ENCODE results near the gene SLC37A4. TPM values are rescaled to one million over a fixed set of nuclear protein-coding genes. Genes with fewer than 3 reads are reported as not detected.
"Not testable (repeated sequence)": the region's sequence is repeated elsewhere in the genome, so short reads cannot be mapped to it uniquely, and the experiment has no call there.

SLC37A4 gene
- polyA plus RNA-seq, 4 donors, result 82.6 to 110 (median 100) TPM

- DNase-seq (ENCODE audit: low read depth in 4 of 4, low spot score in 3 of 4), result no peak
Observed at GRCh38 chr11:119044708-119045107, 14.0 kb upstream of the SLC37A4 start.

GRCh38 chr11:119042927-119043326, 12.2 kb upstream of the SLC37A4 start:
- no peak for DNase-seq (ENCODE audit: low read depth in 4 of 4, low spot score in 3 of 4)

GRCh38 chr11:119041821-119042514, 11.3 kb upstream of the SLC37A4 start:
- DNase-seq (ENCODE audit: low read depth in 4 of 4, low spot score in 3 of 4), result no peak

- not testable (repeated sequence) for DNase-seq (ENCODE audit: low read depth in 4 of 4, low spot score in 3 of 4)
Observed at GRCh38 chr11:119039471-119039870, 8.8 kb upstream of the SLC37A4 start.

GRCh38 chr11:119038884-119039283, 8.2 kb upstream of the SLC37A4 start:
- no peak for DNase-seq (ENCODE audit: low read depth in 4 of 4, low spot score in 3 of 4)

GRCh38 chr11:119034813-119035212, 4.1 kb upstream of the SLC37A4 start:
- DNase-seq (ENCODE audit: low read depth in 4 of 4, low spot score in 3 of 4), result no peak

- not testable (repeated sequence) for DNase-seq (ENCODE audit: low read depth in 4 of 4, low spot score in 3 of 4)
Observed at GRCh38 chr11:119033421-119033820, 2.7 kb upstream of the SLC37A4 start.

- DNase-seq (ENCODE audit: low read depth in 4 of 4, low spot score in 3 of 4), result no peak
Observed at GRCh38 chr11:119031912-119032280, 1.2 kb upstream of the SLC37A4 start.

- DNase-seq (ENCODE audit: low read depth in 4 of 4, low spot score in 3 of 4), result no peak
Observed at GRCh38 chr11:119030029-119030328, 698 bp downstream of the SLC37A4 start.

GRCh38 chr11:119029340-119030028, 1.2 kb downstream of the SLC37A4 start:
- DNase-seq (ENCODE audit: low read depth in 4 of 4, low spot score in 3 of 4), result peak in 2 of 4 donors; percentile 57 to 65

- DNase-seq (ENCODE audit: low read depth in 4 of 4, low spot score in 3 of 4), result no peak
Observed at GRCh38 chr11:119029069-119029339, 1.7 kb downstream of the SLC37A4 start.

GRCh38 chr11:119028346-119029068, 2.2 kb downstream of the SLC37A4 start:
- DNase-seq (ENCODE audit: low read depth in 4 of 4, low spot score in 3 of 4), result no peak

- no peak for DNase-seq (ENCODE audit: low read depth in 4 of 4, low spot score in 3 of 4)
Observed at GRCh38 chr11:119027561-119028345, 2.9 kb downstream of the SLC37A4 start.

- no peak for DNase-seq (ENCODE audit: low read depth in 4 of 4, low spot score in 3 of 4)
Observed at GRCh38 chr11:119026970-119027369, 3.7 kb downstream of the SLC37A4 start.

- no peak for DNase-seq (ENCODE audit: low read depth in 4 of 4, low spot score in 3 of 4)
Observed at GRCh38 chr11:119025978-119026766, 4.5 kb downstream of the SLC37A4 start.

- DNase-seq (ENCODE audit: low read depth in 4 of 4, low spot score in 3 of 4), result no peak
Observed at GRCh38 chr11:119025541-119025940, 5.1 kb downstream of the SLC37A4 start.

GRCh38 chr11:119025099-119025473, 5.6 kb downstream of the SLC37A4 start:
- DNase-seq (ENCODE audit: low read depth in 4 of 4, low spot score in 3 of 4), result no peak

GRCh38 chr11:119024430-119025098, 6.1 kb downstream of the SLC37A4 start:
- DNase-seq (ENCODE audit: low read depth in 4 of 4, low spot score in 3 of 4), result no peak

- no peak for DNase-seq (ENCODE audit: low read depth in 4 of 4, low spot score in 3 of 4)
Observed at GRCh38 chr11:119023741-119024140, 6.9 kb downstream of the SLC37A4 start.

- no peak for DNase-seq (ENCODE audit: low read depth in 4 of 4, low spot score in 3 of 4)
Observed at GRCh38 chr11:119021631-119022030, 9.0 kb downstream of the SLC37A4 start.
